NCI-H2107 (cell line): ENCODE data around the gene C19orf18.

ENCODE experiments used
- DNase-seq: peaks from one replicate; lab custom pipeline; 2025; lab: John Stamatoyannopoulos, UW

C19orf18 gene

DNA sequence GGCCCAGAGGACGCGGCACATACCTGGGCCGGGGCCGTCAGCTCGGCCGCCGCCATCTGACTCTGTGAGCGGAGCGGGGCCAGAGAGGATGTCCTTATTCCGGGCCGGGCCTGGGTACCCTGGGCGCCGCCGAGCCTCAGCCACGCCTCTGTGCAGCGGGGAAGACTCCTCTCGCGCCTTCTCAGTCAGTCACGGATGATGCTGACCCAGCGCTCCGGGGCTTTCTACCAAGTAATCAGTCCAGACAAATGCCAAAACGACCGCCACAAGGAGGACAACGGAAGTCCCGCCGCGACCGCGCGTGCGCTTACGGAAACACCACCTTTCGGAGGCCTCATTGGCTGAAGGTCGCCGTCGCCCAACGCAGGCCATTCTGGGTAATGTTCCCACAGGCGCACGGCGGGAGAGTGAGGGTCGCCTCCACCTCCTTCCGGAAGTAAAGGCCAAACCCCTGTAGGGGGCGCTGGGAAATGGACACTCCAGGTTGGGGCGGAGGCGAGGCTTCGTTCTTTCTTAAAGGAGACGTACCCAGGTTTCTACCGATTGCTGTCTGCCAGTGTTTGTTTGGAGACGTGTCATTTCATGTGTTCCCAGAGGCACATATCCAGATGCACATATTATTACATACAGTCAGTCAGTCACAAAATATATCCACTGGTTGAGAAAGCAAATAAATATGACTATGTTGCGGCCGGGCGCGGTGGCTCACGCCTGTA, 26.8 kb downstream of the C19orf18 start, which contains the start of gene ZNF256:
Gene ZNF256 (minus strand): TSS at position 288 of the 716 bp plus-strand sequence. CDS start 232 bp downstream, at position 56.
- DNase-seq = peak; percentile 74

DNA sequence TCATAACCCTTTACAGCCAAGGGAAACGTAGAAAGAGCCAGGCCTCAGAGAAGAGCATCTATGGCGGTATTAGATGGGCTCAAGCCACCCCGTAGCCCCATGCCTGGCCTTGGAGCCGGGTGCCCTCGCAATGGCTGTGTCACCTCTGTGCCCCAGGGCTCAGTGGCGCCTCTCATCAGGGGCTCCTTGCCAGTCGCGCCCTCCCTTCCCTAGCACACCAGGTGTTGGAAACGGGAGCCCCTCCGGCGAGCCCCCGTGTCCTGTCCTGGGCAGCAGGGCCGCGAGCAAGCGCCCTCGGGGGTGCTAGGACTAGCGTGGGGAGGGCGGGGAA, 27.3 kb downstream of the C19orf18 start:
- DNase-seq = no peak

DNA sequence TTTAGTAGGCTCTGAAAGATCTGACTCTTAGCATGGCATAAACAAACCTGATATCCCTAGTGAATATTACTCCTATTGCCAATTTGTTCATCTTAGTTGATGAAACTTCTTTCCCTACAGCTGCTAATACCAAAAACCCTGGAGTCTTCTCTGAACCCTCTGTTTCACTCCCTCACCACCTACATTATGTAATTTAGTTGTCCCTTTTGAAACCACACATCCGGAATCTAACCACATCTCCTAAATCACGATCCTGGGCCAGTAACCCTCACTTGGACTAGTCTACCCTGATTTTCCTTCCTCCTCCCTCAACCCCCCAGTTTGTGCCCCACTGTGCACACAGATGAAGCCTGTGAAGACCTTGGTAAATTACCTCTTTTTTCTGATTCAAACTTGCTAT, 28.0 kb downstream of the C19orf18 start:
- DNase-seq = no peak

GRCh38 chr19:57941593-57941992, 32.7 kb downstream of the C19orf18 start:
- DNase-seq = no peak

GRCh38 chr19:57935731-57936130, 38.6 kb downstream of the C19orf18 start:
- DNase-seq = no peak

- no peak for DNase-seq
Measured at GRCh38 chr19:57934820-57935665, 39.3 kb downstream of the C19orf18 start, which contains the start of gene ZNF418. ZNF418 (minus strand) TSS chr19:57935402; CDS start chr19:57933822, 1,580 bp downstream.

GRCh38 chr19:57927587-57927986, 46.7 kb downstream of the C19orf18 start:
- no peak for DNase-seq

- peak; percentile 71 for DNase-seq
Measured at GRCh38 chr19:57916168-57916995, 58.0 kb downstream of the C19orf18 start, which contains the start of gene ZNF417. ZNF417 (minus strand) TSS chr19:57916592; CDS start chr19:57916411, 181 bp downstream.

DNA sequence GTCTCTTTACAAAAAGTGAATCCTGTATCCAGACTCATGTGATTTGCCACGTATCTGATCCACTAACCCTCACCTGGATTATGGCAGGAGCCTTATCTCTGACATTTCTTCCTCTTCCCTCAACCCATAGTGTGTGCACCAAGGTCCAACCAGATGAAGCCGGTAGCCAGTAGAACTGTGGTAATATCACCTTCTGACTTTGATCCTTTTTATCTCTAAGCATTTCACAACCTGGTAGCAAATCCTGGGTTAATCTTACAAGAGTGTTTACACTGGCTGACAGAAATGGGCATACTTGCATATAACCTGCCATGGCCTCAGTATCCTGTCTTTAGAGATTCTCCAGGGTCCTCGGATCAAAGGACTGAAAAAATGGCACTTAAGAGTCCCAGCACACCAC, 59.8 kb downstream of the C19orf18 start:
- DNase-seq = no peak
